ENCODE data around the gene KIF5A.
"Not testable (repeated sequence)": the region's sequence is repeated elsewhere in the genome, so short reads cannot be mapped to it uniquely, and the experiment has no call there.

Gene KIF5A

GRCh38 chr12:57617942-57618341, 68.1 kb downstream of the KIF5A start:
- DNase-seq (ENCODE audit: low read depth in 1 of 2, low spot score in 1 of 2), result no peak

- DNase-seq (ENCODE audit: low read depth in 1 of 2, low spot score in 1 of 2), result not testable (repeated sequence)
Measured at GRCh38 chr12:57618431-57618830, 68.6 kb downstream of the KIF5A start.

DNA sequence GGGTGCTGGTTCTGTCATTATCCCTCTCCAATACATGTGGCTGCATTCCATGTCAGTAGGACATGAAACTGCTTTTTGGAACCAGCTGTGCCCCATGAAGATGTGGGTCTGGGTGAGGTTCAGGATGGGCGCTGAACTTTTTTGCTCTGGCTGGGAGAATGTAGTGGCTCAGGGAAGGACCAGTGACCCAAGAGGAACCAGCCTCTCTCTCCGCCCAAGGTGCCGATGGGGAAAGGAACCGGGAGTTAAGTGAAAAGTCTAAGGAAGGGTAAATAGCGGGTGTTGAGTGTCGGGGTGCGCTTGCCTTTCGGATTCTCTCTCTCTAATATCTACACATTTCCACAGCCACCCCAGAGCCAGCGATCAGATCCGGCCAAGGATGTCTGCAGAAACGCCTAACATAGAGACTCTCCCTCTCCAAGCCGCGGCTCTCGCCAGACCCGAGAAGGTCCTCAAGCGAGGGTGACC, 69.2 kb downstream of the KIF5A start:
- no peak for DNase-seq (ENCODE audit: low read depth in 1 of 2, low spot score in 1 of 2)

DNA sequence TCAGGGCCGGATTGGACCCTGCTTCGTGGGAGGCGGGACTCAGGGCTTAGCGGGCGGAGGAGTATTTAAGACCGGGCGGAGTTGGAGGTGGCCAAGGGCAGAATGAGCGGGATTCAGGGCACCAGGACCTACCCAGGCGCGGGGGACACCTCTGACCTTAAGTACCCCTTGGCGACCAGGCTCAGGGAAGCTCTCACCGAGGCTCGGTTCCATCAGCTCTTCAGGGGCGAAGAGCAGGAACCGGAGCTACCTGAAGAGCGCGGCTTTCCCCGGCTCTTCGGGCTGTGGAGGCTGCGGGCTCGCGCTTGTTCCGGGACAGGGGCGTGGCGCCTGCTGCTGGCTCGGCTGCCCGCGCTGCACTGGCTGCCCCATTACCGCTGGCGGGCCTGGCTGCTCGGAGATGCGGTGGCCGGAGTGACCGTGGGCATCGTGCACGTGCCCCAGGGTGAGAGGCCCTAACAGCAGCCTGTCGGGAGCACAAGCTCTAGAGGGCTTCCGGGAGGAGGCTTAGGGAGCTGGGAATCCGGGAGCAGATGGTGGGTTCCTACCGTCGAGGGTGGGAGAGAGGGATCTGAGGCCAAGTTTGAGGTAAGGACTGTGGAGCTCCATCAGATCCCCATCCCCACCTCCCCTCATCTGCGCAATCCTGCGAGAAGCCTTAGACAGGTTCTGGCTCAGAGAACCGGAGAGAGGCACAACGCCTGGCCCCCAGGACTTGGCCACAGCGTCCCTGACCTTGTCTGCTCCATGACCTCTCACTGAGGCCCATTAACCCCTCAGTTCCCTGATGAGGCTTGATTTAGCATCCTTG, 69.8 kb downstream of the KIF5A start:
- DNase-seq (ENCODE audit: low read depth in 1 of 2, low spot score in 1 of 2), result no peak

- no peak for DNase-seq (ENCODE audit: low read depth in 1 of 2, low spot score in 1 of 2)
Measured at GRCh38 chr12:57620245-57620935, 70.5 kb downstream of the KIF5A start.

DNA sequence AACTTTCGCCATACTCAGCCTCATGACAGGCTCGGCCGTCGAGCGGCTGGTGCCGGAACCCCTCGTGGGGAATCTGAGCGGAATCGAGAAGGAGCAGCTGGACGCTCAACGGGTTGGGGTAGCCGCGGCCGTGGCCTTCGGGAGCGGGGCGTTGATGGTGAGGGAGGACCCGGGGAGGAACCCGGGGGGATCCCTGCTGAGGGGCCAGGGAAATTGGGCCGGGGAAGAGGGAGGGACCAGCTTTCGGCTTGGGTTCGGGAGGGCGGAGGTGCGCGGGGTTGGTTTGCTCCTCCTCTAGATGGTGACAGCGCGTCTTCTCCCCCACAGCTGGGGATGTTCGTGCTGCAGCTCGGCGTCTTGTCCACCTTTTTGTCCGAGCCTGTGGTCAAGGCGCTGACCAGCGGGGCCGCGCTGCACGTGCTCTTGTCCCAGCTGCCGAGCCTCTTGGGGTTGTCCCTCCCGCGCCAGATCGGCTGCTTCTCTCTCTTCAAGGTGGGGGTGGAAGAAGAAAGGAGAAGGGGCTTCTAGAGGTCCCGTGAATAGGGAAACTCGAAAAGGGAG, 71.2 kb downstream of the KIF5A start:
- DNase-seq (ENCODE audit: low read depth in 1 of 2, low spot score in 1 of 2), result no peak

DNA sequence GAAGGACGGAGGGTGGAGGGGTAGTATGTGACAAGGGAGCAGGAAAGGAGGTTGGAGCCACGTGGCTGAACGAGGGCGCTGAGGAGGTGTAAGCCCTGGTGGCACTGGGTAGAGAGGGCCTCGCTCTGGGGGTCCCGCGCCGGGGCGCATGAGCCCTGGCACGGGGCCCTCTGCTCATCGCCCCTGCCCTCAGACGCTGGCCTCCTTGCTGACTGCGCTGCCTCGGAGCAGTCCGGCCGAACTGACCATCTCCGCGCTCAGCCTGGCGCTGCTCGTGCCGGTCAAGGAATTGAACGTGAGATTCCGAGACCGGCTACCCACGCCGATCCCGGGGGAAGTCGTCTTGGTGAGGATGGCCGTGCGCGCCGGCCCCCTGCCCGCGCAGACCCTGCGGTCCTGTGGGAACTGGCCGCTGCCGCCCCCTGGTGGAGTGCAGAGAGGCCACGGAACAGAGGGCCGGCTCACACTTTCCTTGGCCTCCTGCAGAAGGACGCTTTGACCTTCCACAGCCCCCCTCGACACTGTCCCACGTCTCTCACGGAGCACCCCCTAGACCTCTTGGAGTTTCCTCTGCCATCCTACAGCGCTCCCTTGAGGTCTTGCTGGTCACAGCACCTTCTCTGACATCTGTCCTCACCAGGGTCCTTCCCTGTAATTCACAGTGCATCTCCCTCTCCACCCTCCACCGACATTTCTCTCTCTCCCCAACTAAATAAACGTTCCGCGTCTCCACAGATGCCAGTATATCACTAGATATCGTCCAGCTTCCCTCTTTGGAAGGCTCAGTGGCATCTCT, 71.9 kb downstream of the KIF5A start:
- DNase-seq (ENCODE audit: low read depth in 1 of 2, low spot score in 1 of 2), result peak; percentile 32 to 36

GRCh38 chr12:57622293-57623245, 72.7 kb downstream of the KIF5A start:
- no peak for DNase-seq (ENCODE audit: low read depth in 1 of 2, low spot score in 1 of 2)

DNA sequence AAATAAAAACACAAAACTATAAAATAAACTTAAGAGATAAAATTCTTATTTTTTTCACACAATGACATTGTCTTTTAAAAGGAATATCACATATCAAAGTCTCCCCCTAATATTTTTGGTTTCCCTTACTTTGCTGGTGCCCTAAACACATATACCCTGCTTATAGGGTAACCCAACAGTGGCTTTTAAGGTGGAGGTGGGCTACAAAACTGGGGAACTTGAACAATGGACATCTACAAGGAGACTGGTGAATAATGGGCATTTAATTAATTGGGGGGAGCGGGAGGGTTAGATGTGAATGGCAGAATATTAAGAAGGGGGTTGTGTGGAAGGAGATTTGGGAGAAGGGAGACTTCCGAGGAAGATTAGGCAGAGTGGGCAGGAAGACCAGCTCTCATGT, 73.5 kb downstream of the KIF5A start:
- DNase-seq (ENCODE audit: low read depth in 1 of 2, low spot score in 1 of 2), result no peak

GRCh38 chr12:57623811-57624390, 74.1 kb downstream of the KIF5A start:
- DNase-seq (ENCODE audit: low read depth in 1 of 2, low spot score in 1 of 2), result no peak

GRCh38 chr12:57624441-57625220, 74.8 kb downstream of the KIF5A start:
- DNase-seq (ENCODE audit: low read depth in 1 of 2, low spot score in 1 of 2), result no peak

- DNase-seq (ENCODE audit: low read depth in 1 of 2, low spot score in 1 of 2), result no peak
Measured at GRCh38 chr12:57625261-57626032, 75.6 kb downstream of the KIF5A start.

DNA sequence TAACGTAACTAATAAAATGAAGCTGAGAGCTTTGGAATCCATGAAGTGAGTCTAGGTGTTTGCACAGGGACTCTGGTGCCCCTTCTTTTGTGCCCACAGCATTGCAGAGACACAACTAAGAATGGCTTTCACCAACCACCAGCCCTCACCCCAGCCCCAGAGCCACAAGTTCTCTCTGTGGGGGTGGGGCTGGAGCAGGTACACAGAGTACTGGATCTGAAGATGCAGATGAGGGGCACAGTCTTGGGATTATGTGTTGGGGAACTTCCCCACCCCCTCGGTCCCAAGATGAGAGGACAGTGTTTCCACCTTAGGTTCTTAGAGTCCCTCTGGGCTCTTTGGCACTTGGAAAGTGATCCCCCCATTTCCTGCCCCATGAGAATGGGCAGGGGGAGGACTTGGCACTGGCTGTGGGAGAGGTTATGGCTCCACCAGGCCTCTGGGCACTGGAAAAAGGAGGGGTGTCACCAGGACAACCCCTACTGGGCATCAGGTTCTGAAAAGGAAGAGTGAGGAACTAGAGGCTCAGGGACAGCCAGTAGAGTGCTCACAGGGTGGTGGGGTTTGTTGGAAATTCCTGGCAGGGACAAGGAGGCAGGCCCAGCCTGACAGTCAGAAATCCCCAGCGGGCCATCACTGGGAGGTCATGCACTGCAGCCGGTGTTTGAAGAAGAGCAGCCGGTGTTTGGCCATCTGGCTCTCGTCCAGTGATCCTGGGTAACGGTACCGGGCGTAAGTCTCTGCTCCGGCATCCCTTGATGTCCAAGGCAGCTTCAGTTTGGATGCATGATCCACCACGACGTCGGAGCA, 76.5 kb downstream of the KIF5A start:
- DNase-seq (ENCODE audit: low read depth in 1 of 2, low spot score in 1 of 2), result no peak

DNA sequence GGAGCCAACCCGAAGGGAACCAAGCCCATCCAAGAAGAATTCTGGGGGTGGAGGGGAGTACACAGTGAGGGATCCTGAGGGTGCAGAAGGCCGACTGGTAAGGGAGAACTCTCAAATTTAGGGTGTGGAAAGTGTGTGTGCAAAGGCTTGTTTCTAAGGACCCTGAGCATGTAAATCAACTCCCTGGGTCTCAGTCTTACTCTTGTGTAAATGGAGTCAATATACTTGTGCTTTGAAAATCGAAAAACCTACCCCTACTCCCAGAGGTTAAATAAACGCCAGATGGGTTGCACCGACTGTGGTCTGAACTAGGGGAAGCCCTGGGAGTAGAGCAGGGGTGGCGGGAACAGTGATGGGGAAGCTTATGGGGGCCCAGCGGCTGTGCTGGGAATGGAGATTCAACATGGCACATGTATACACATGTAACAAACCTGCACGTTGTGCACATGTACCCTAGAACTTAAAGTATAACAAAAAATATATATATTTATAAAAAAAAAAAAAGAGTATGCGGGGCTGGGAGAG, 77.1 kb downstream of the KIF5A start:
- DNase-seq (ENCODE audit: low read depth in 1 of 2, low spot score in 1 of 2), result no peak

- no peak for DNase-seq (ENCODE audit: low read depth in 1 of 2, low spot score in 1 of 2)
Measured at GRCh38 chr12:57627501-57628279, 77.8 kb downstream of the KIF5A start.

All from activated CD4-positive, alpha-beta T cell treated with anti-CD3 and anti-CD28 coated beads, Interleukin-2, amount 50 U/mL, for 24 hours (primary cell).